GM12865 (cell line): ENCODE data around the gene CACNB4.
"Not testable (repeated sequence)": the region's sequence is repeated elsewhere in the genome, so short reads cannot be mapped to it uniquely, and the experiment has no call there.

Source experiments
- DNase-seq: peaks from one replicate; pipeline ENCODE4 v3.0.0; 2010; ENCODE audit warnings: low read depth
- H3K4me3 ChIP-seq: 2 replicates; pipeline ENCODE4 v1.5.1; 2011; ENCODE audit warnings: mild to moderate bottlenecking, low read depth, low read length, control low read depth
- CTCF ChIP-seq: IDR thresholded peaks from 2 replicates; pipeline ENCODE4 v1.5.1; 2011; ENCODE audit warnings: low read length, control low read depth, low read depth, inconsistent platforms; ENCODE audit not compliant: insufficient read depth; ENCODE audit errors: missing control alignments

Gene CACNB4

GRCh38 chr2:151886241-151886640, 212.6 kb downstream of the CACNB4 start:
- no peak overlapping the region for H3K4me3 ChIP-seq
- DNase-seq: no peak
- no peak for TF ChIP-seq CTCF

GRCh38 chr2:151882786-151883445, 215.9 kb downstream of the CACNB4 start:
- no peak for DNase-seq
- H3K4me3 ChIP-seq: no peak overlapping the region
- no peak for TF ChIP-seq CTCF

DNA sequence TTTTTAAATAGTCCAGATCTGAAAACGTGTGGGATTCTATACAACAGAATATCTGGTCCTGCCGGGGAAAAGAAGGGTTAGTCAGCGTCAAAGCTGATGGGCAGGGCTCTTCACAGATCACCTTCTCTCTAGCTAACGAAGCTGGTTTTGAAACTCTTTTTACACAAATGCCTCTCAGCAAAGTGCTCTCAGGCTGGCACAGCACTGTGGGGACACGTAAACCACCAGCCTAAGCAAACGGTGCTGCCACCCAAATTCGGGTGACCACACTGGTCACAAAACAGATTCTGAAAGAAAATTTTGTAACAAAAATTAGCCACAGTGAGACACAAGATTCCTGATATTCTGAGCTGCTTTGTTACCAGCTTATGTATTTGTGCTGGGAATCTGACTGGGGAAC, 217.5 kb downstream of the CACNB4 start:
- no peak for TF ChIP-seq CTCF
- DNase-seq: no peak
- no peak overlapping the region for H3K4me3 ChIP-seq

DNA sequence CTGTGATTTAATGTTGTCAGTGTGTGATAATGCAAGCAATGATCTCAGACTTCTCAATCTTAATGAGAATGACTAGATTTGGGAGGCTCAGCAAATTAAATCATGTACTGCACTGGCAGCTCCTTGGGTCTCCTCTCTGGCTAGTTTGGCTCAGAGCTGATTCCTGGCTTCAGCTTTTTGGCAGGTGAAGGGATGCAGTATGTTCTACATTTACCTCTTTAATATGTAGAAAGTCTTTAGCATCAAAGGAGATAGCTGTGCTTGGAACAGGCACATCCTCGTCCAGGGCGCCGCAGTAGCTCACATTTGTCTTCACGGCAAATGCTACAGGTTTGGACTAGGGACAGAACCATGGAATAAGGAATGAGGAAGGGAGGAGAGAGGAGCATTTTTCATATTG, 218.3 kb downstream of the CACNB4 start:
- TF ChIP-seq CTCF: no peak
- DNase-seq: no peak
- H3K4me3 ChIP-seq: no peak overlapping the region

- no peak for TF ChIP-seq CTCF
- H3K4me3 ChIP-seq: no peak overlapping the region
- DNase-seq: no peak
These were observed 219.9 kb downstream of the CACNB4 start for GRCh38 chr2:151878655-151879563.

GRCh38 chr2:151878204-151878603, 220.6 kb downstream of the CACNB4 start:
- no peak overlapping the region for H3K4me3 ChIP-seq
- DNase-seq: no peak
- no peak for TF ChIP-seq CTCF

GRCh38 chr2:151875631-151876030, 223.2 kb downstream of the CACNB4 start:
- DNase-seq, H3K4me3 ChIP-seq: not testable (repeated sequence)
